Stimulated activated CD4-positive, alpha-beta T cell treated with anti-CD3 and anti-CD28 coated beads, Interleukin-12 subunit alpha, Interleukin-12 subunit beta, amount 100 ng/mL, for 48 hours (primary cell): ENCODE measurements around the gene UBXN2A.
"Not testable (repeated sequence)": the region's sequence is repeated elsewhere in the genome, so short reads cannot be mapped to it uniquely, and the experiment has no call there.

Experiments used
- DNase-seq, 3 donors: peaks; one replicate each; pipeline ENCODE4 v3.0.0-alpha.2; 2020; ENCODE audit warnings: low read depth in 2 of 3, low spot score in 1 of 3

The UBXN2A gene

DNA sequence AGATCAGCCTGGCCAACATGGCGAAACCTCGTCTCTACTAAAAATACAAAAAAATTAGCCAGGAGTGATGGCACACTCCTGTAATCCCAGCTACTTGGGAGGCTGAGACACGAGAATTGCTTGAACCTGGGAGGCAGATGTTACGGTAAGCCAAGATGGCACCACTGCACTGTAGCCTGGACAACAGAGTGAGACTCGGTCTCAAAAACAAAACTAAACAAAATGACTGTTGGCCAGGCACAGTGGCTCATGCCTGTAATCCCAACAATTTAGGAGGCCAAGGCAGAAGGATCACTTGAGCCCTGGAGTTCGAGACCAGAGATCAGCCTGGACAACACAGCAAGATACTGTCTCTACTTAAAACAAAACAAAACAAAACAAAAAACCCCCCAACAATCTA, 102.9 kb downstream of the UBXN2A start:
- DNase-seq, result not testable (repeated sequence)

- no peak for DNase-seq
These were observed 105.5 kb downstream of the UBXN2A start for GRCh38 chr2:24045511-24046508.

DNA sequence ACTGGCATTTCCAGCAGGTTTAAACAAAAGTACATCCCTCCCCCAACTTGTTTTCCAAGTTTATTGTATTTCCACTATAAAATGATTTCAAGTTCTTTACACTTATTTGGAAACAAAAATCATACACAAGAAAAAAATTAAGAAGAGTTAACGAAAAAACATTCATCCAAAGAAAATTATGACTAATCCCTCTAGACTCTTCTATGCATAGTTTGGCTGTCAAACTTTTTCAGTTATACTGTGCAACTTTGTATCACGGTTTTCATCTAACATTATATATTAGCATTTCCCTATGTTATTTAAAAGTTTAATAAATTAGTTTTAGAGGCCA, 106.3 kb downstream of the UBXN2A start:
- no peak for DNase-seq

DNA sequence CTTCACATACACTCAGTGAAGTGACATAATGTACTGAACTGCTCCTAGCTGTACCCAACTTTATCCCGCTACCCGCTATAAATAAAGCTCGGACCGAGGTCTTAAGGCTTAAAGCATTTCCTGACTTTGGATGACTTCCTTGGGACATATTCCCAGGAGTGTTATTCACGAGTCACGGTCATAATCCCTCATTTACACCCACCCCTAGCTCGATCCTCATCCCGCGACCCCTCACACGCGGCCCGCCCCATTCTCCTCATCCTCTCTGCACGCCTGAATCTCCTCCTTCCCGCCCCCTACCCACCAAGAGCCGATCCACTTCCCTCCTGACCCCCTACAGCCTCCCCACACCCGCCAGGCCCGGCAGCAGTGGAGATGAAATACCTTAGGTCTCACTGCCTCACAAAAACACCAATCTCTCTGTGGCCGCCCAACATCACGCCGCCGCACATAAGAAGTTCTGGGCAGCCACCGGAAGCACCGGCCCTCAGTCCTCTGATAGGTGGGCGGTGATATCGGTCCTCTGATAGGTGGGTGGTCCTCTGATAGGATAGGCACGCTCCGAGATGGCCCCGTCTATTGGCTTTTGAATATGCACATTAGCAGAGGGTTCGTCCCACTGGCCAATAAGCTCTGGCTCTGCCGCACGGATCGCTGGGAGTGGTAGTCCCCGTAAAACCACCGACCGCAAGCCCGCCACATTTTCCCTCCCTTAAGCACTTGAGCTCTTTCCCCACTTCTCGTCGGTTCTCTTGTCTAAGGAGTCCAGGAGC, 106.9 kb downstream of the UBXN2A start, which contains the start of gene WDCP:
TSS of gene WDCP (minus strand) at position 462 of the 773 bp plus-strand sequence. CDS start 7,897 bp downstream, outside the sequence.
- DNase-seq, result peak; percentile 87 to 92 (median 92)

GRCh38 chr2:24047703-24048033, 107.4 kb downstream of the UBXN2A start:
- no peak for DNase-seq

DNA sequence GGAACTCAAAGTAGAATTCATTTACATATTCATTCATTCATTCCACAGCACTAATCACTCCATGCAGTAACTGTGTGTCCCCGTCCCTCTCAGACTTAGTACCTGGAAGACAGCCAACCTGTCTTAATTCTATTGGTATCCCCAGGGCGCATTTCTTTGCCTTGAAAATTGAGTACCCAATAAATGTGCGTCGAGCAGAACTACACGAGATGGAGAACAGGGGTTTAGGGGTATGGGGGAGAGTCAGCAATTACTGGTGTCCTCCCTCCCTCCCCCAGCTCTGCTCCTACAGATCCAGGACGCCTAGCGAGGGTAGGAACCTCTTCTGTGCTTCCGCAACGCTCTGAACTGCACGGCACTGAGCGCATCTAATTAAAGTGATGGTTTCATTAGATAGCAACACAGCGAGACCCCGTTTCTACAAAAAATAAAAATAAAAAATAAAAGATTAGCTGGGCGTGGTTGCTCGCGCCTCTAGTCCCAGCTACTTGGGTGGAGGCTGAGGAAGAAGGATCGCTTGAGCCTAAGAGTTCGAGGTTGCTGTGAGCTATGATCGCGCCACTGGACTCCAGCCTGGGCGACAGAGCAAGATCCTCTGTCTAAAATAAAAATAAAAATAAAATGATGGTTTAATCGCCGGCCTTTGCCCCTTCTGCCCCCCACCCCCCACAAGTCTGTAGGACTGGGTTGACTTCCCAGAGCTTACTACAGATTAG, 108.7 kb downstream of the UBXN2A start:
- no peak for DNase-seq

GRCh38 chr2:24049485-24050021, 109.3 kb downstream of the UBXN2A start, which contains the start of gene FKBP1B:
Gene FKBP1B, plus strand, starts transcription at chr2:24049741. Its CDS starts 109 bp downstream, at chr2:24049850.
- DNase-seq, result peak in 2 of 3 donors; percentile 27 to 49

GRCh38 chr2:24050041-24050979, 110.0 kb downstream of the UBXN2A start:
- no peak for DNase-seq

DNA sequence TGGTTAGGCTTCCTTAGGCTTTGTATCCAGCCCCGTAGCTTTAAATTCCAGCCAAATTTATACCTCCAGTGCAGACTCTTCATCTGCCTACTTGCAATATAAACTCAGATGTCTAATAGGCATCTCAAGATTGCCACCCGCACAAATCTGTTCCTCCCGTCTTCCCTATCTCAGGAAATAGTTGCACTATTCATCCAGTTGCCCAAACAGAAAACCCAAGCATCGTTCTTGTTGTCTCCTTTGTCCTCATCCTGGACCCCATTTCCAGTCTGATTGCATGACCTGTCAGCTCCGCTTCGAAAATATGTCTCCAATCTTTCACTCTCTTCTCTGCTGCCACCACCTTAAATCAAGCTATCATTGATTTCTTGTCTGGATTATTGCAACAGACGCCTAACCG, 111.6 kb downstream of the UBXN2A start:
- DNase-seq, result no peak

DNA sequence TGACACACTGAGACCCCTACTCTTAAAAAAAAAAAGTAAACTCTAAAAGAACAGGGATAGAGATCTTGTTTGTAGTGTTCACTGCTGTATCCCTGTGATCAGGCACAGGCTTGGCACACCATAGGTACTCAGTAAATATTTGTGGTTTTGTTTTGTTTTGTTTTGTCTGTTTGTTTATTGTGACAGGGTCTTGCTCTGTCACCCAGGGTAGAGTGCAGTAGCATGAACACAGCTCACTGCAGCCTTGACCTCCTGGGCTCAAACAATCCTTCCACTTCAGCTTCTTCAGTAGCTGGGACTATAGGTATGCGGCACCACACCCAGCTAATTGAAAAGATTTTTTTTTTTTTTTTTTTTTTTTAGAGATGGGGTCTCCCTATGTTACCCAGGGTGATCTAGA, 112.7 kb downstream of the UBXN2A start:
- DNase-seq, result no peak
